ELF-1 (cell line): Measurements from ENCODE around the gene ULBP3.
A peak's percentile ranks its signal among the peaks of the same experiment; 100 is the strongest.

Source experiments
- DNase-seq: peaks from one replicate; pipeline ENCODE4 v3.0.0-alpha.2; 2016; ENCODE audit warnings: low read depth, low spot score

Gene ULBP3

DNA sequence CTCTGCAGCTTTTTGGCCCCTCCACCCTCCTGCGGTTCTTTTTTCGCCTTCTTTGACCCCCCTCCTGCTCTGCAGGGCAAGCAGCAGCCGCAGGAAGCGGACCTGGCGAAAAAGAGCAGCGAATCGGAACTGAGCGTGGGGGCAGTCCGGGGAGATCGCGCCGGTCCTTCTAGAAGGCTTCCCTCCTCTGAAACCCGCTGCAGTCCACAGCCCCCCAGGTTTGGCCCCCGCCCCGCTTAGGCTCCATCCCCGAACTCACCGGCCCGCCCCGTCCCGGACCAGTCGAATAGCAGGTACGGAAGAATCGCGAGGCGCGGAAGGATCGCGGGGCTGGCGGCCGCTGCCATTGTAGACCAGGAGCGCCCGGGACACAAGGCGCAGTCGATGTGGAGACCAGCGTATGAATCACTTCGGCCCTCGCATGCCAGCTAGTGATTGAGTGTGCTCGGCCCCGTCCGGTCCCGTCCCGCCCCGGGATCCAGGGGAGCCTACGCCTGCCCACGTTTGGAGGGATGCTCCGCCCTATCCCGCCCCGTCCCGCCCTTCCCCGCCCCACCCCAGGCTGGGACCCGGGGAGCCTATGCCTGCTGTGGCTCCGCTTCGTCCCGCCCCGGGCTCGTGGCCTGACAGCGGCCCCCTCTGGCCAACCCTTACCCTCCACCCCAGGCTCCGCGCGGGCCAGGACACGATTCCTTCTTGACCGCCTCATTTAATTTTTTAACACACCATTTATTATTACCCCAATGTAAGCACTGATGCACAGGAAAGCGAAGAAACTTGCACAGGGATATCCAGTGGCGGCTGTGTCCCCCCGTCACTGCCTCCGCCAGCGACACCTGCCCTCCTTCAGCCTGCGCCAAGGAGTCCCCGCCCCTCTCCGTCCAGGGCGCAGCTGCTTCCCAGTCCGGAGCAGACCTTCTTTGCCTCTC lies at the start of gene ULBP3:
TSS of gene ULBP3 (minus strand) at position 402 of the 929 bp plus-strand sequence. CDS start at position 347, 55 bp downstream.
- peak; percentile 84 for DNase-seq

DNA sequence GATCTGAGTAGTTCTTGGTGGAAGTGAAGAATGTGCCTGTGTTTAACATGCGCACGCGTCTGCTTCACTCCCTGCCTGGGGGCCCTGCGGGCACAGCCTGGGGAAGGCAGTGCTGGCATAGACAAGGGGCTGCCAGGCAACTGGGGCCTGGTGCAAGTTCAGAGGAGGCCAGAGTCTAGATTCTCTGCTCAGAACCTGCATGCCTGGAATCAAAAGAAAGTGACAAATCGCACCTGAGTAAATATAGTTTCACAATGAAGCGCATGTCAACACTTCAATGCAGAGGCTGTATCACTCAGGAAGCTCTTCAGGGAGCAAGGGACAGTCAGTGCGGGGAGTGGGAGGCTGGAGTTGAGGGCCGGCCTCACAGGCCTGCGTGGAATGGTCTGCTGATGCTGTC lies 49.7 kb upstream of the ULBP3 start:
- no peak for DNase-seq

DNA sequence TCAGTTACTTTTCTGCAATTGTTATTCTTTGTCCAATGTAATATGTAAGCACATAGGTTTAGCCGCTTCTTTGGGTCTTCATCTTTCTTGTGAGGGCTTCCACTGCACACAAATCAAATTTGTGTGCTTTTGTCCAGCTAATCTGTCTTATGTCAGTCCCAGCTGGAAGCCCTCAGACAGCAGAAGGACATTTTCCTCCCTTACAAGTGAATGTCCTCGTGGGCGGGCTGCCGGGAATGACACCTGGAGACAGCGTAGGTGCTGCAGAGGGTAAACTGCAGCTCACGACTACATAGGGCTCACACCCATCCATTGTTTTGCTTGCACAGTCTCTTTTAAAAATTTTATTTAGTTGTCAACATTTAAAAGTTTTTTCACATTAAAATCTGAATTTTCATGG lies 49.3 kb upstream of the ULBP3 start:
- no peak for DNase-seq

DNA sequence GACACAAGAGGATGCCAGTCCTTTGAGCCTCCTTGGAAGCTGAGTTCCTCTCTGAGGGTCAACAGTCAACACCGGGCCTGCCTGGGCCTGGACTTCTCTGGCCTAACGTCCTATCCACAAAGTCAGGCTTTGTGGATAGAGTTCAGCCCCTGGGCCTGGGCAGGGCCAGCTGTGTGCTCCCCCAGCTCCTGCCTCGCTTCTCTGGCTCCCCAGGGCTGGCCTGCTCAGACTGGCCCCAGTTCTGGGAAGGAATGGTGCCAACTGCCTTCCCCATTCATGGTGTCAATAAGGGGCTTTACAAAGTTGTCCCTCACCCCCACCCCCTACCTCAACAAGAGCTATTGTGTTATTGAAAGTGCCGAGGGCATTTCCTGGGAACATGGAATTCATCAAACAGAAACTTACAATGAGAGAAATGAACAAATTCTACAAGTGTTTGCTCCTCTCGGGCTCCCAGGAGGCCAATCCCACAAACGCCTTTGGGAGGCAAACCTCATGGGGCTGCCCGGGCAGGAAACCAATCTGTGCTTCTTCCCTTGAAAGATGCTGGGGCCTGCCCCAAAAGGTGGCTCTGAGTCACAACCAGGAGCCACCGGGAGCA lies 47.4 kb upstream of the ULBP3 start:
- no peak for DNase-seq

DNA sequence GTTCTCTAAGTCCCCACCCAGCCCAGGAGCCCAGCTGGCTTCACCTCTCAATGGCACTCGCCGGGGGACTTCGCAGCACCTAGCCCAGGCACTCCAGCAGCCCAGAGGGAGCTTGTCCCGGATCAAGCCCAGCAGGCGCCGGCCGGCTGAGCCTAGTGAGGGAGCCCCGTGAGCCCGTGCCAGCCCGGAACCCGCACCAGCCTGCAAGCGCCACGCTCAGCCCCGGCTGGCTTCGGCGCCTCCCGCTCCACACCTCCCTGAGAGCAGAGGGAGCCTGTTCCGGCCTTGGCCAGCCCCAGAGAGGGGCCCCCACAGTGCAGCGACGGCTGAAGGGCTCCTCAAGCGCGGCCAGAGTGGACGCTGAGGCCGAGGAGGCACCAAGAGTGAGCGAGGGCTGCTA lies 46.8 kb upstream of the ULBP3 start:
- DNase-seq, result no peak

DNA sequence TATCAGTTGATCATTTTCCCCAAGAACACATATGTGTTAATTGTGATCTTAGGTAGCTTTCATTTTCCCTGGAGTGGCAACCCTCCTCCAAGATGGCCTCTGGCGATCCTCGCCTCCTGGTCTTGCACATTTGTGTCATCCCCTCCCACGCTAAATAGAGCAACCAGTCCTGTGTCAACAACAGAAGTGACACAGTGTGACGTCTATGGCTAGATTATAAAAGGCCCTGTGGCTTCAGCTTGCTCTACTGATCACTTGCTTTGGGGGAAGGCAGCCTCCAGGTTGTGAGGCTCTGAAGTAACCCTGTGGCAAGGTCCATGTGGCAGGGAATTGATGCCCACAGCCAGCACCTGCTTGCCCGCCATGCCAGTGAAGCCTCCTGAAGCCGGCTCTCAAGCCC lies 43.3 kb upstream of the ULBP3 start:
- no peak for DNase-seq

DNA sequence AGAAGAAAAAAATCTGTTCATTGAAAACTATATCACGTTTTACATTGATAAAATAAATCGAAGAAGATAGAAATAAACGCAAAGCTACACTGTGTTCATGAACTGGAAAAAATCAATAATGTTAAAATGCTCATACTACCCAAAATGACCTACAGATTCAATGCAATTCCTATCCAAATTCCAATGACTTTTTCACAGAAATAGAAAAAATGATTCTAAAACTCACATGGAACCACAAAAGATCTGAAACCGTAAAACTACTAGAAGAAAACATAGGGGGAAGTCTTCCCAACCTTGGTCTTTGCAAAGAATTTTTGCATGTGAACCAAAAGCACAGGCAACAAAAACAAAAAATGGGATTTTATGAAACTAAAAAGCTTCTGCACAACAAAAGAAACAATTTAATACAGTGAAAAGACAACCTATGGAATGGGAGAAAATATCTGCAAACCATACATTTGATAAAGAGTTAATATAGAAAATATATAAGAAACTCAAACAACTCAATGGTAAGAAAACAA lies 33.9 kb upstream of the ULBP3 start:
- DNase-seq, result no peak

DNA sequence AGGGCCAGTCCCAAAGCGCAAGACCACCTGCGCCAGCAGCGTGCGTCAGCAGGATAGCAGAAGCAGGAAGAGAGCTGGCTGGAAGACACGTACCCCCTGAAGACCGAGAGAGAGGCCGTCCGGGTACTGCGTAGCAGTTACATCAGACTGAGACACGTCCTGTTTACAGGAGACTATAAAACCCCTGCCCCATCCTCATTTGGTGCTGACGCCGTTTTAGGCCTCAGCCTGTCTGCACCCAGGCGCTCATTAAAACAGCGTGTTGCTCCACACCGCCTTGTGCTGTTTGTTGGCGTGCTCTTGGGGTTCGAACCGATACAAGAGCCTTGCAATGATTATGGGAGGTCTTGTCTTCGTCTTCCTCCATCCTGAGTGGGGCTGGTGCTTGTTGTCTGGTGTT lies 31.8 kb upstream of the ULBP3 start:
- DNase-seq, result no peak

DNA sequence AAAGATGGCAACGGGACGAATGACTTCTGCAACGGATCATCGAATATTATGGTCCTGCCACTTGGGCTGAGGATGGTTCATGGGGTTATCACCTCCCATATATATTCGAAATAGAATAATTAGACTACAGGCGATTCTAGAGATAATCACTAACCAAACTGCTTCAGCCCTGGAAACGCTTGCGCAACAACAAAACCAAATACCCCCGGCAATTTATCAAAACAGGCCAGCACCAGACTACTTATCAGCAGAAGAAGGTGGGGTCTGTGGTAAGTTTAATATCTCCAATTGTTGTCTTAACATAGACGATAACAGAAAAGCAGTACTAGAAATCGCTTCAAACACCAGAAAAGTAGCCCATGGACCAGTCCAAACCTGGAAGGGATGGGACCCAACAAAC lies 31.0 kb upstream of the ULBP3 start:
- no peak for DNase-seq

DNA sequence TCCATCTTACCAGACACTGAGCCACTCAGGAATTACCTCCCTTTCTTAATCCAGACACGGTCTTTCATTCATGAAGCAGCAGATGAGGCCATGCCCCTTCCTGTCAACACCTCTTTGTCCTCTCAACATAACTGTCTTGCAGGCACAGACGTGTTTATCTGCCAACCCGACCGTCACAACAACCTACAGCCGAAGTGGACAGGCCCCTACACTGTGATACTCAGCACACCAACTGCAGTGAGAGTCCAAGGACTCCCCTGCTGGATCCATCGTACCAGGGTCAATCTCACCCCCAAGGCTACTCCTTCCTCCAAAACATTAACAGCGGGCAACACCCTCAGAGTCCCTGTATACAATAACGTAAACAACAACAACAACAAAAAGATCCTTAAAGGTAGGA lies 30.6 kb upstream of the ULBP3 start:
- no peak for DNase-seq

DNA sequence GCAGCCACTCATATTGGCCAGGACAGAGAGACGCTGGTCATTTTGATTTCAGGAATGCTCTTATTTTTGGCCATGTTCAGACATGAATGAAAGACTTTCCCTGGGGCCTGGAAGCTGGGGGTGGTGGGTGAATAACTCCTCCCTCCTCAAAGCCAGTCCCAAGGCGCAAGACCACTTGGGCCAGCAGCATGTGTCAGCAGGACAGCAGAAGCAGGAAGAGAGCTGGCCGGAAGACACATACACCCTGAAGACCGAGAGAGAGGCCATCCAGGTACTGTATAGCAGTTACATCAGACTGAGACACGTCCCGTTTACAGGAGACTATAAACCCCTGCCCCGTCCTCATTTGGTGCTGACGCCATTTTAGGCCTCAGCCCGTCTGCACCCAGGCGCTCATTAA lies 29.2 kb upstream of the ULBP3 start:
- no peak for DNase-seq

DNA sequence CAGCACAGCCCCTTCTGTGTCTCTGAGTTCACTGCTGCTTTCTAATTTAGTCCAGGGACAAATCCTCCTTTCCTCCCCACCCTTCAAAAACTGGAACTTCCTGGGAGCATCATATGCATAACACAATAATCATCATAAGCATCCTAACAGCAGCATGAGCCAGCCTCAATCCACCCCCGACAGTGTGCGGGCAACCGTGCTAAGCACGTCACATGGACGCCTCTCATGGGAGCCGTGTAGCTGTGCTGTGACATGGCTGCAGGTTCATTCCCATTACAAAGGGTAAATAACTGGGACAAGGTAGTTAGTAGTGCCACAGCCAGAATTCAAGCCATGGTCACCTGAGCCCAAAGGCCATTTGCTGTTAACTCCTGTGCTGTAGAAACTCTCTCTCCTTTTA lies 24.5 kb upstream of the ULBP3 start:
- no peak for DNase-seq

DNA sequence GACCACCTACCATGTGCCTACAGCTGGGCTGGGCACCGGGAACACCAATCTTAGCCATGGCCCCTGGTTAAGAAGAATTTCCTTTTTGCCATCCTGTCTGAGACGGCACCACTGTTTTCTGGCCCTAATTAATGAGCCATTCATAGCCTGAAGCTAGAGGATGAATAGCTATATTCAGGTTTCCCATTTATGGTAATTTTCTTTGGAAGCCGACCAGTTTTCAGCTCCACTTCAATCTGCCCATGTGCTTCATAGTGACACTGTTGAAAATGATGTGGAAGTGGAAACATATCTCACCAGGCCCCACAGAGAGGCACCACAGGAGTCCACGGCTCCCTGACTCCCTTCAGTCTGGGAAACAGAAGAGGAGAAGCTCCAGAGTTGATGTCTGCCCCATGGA lies 22.6 kb upstream of the ULBP3 start:
- DNase-seq, result no peak

DNA sequence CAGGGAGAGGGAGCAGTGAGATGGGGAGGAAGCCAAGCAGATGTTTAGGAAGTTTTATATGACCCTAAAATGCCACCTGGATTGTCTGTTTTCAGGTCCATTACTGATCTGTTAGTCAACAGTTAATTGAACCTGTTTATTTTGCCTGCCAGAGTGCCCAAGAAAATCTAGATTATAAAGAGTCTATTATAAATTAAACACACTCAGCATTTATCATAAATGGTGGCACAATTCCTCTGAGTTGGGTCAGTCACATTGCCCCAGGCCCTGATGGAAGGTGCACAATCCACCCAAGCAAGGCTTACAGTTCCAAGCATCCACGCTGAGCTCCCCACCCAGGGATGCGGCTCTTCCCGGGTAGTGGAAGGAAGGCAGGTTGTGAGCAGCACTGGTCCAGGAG lies 21.4 kb upstream of the ULBP3 start:
- no peak for DNase-seq

DNA sequence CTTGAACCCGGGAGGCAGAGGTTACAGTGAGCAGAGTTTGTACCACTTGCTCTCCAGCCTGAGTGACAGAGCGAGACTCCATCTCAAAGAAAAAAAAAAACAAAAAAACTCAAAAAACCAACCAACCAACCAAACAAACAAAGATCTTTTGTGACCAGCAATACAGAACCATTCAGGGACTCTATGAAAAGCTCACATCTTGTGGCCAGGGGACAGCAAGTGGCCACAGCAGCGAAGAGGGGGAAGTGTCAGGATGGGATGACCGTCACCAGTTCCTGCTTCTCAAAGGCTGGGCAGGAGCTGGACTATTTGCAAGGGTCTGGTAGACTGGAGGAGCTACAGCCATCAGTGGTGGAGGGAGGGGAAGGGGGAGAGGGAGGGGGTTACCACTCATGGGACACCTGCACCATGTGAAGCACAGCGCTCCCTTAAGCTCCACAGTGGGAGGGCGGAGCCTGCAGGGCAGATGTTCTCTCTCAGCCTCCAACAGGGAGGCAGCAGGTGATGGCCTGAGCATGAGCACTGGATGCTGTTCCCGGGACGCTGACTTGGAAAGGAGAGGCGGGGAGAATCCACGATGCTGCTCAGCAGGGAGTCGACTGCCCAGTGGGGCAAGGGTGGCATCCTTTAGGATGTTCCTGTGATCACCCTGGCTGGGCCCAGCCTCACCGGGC lies 19.7 kb upstream of the ULBP3 start:
- no peak for DNase-seq

DNA sequence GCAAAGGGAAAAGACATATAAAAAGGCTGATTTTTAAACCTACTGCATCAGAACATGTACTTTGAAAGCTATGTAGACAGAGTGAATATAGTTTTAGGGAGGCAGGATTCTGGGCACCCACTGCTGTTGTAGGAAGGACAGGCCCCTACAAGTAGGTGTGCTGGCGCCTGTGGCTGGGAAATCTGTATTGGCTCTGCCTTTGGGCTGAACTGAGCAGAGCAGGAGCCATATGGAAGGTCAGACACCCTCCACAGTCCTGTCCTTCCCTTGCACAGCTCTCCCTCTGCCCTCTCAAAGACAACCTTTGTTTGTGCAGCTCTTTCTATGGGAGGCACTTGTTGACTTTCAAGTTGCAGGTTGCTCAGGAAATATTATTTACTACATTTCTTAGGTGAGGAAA lies 18.4 kb upstream of the ULBP3 start:
- no peak for DNase-seq

DNA sequence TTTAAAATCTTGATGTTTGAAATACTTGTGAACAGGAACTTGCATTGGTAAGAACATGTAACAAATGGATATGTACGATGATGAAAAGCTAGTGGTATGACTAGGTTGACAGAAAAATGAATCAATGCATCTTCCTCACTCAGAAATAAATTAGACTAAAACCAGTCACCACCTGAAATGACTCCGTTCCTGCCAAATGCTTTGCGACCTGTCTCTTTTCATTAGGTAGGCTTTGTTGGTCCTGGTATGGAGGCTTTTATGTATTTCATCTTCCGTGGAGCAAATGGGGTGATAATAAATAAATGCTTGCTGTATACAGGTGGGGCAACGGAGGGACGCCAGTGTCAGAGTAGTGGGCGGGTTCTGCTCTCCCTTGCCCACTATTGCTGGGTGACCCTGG lies 17.1 kb upstream of the ULBP3 start:
- no peak for DNase-seq

DNA sequence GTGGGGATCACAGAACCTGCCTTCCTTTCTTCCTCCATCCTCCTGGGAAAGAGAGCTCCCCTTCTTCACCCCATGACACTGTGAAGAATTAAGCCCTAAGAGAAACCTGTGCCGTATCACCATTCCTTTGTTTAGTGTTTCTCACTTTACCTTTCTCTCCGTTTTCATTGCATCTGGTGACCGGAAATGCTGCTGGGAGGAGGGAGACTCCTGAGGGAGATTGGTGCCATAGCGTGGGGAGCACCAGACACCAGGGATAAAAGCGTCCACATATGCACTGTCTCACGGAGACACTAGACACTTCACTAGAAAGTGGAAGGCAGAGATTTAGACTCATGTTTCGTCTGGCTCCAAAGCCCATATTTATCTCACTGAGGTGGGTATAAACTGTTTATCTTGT lies 15.5 kb upstream of the ULBP3 start:
- no peak for DNase-seq

DNA sequence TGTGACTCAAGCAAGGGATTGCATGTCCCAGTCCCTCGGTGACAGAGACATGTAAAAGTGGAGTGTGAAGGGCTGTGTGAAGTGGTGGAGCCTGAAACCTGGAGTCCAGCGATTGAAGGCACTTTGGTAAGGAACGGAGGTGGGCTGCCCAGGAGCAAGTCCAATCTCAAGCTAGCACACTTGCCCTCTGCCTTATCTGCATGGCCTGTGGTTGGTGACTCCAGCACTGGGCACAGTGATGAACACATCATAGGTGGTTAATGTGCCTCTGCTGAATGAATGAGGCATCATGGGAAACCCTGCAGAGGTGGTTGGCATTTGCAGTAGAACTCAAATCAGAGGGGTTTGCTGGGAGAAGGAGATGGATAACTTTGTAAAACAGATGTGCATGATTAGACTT lies 14.9 kb upstream of the ULBP3 start:
- no peak for DNase-seq

DNA sequence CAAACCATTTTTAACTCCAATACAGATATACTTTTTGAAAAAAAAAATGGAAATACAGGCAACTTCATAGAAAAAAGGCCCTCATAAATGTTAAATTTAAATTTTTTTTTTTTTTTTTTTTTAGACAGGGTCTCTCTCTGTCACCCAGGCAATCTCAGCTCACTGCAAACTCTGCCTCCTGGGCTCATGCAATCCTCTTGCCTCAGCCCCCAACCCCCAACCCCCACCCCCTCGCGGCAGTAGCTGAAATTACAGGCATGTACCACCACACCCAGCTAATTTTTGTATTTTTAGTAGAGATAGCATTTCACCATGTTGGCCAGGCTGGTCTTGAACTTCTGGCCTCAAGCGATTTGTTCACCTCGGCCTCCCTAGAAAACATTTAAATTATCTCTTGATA lies 12.8 kb upstream of the ULBP3 start:
- no peak for DNase-seq

DNA sequence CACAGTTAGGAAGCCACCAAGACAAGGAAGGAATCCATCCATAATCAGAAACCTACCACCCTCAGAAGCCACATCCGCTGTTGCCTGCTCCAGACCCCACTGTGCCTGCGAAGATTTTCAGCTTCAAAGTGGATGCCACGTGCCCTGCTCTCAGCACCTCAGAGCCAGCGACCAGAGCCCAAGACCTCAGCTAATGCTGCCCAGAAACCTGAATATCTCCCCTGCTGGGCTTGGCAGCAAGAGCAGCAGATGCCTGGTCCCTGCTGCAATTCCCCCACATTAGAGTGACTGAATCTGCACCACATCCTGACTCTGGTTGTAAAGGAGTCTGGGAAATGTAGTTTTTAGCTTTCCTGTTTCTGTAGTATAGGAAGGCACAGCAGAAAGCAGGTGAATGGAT lies 10.7 kb upstream of the ULBP3 start:
- DNase-seq, result peak; percentile 44

DNA sequence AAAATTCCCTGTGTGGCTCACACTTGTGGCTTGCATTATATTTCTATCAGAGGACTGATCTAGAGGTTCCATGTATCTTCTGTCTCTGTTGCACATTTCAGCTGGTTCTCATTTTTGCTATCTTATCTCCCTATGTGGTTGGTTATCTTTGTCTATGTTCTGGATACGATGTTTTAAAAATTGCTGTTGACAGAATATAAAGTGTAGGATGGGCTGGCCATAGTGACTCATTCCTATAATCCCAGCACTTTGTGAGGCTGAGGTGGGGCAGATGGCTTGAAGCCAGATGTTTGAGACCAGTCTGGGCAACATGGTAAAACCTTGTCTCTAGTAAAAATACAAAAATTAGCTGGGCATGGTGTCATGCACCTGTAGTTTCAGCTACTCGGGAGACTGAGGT lies 9.9 kb upstream of the ULBP3 start:
- no peak for DNase-seq
